Measurements from ENCODE around the gene FCHSD2. TPM values are rescaled to one million over a fixed set of nuclear protein-coding genes. Genes with fewer than 3 reads are reported as not detected.

FCHSD2 gene
- total and polyA plus RNA-seq, 2 donors from 2014 or later, result 8.0 to 58.7 TPM

DNA sequence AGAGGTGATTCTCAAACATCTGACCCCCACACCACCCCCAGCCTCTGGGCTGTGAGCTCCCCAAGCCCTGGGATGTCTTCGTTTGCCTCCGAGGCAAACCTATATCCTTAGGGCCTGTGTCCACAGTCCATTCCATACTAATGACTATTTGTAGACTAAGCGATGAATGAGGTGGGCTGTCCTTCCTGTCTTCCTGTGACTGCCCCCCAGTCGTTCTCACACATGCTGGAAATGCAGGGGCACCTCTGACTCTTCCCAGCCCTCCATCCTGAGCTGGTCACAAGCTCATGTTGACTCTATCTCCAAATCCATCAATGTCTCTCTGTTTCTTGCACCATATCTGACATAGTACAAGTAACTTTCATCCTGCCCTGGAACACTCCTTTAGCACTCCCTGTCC lies 323.1 kb downstream of the FCHSD2 start:
- peaks cover 2 to 7% (median 6%) of the 10 kb centered on the region in 3 donors for H3K36me3 ChIP-seq (ENCODE audit: control insufficient read depth in 2 of 3, insufficient read depth in 3 of 3, low read length in 3 of 3)
- no peak overlapping the region for H3K27ac ChIP-seq (ENCODE audit: low read depth in 2 of 2, low read length in 2 of 2)
- TF ChIP-seq, protein P1, sequence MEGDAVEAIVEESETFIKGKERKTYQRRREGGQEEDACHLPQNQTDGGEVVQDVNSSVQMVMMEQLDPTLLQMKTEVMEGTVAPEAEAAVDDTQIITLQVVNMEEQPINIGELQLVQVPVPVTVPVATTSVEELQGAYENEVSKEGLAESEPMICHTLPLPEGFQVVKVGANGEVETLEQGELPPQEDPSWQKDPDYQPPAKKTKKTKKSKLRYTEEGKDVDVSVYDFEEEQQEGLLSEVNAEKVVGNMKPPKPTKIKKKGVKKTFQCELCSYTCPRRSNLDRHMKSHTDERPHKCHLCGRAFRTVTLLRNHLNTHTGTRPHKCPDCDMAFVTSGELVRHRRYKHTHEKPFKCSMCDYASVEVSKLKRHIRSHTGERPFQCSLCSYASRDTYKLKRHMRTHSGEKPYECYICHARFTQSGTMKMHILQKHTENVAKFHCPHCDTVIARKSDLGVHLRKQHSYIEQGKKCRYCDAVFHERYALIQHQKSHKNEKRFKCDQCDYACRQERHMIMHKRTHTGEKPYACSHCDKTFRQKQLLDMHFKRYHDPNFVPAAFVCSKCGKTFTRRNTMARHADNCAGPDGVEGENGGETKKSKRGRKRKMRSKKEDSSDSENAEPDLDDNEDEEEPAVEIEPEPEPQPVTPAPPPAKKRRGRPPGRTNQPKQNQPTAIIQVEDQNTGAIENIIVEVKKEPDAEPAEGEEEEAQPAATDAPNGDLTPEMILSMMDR (IDR thresholded peaks at IDR 0.05; ENCODE audit: borderline replicate concordance, extremely low read depth, insufficient read depth), result no peak
- H3K4me1 ChIP-seq (ENCODE audit: control insufficient read depth in 2 of 3, insufficient read depth in 2 of 3, low read depth in 1 of 3, low read length in 3 of 3), result peaks cover 0 to 15% (median 0%) of the 10 kb centered on the region in 3 donors
- H3K27me3 ChIP-seq (ENCODE audit: control insufficient read depth, insufficient read depth, low read length), result no peaks in the 10 kb centered on the region
- FAIRE-seq, result no peak
- DNase-seq, result no peak
- no peak overlapping the region for H3K9ac ChIP-seq (ENCODE audit: low read length in 3 of 3)
- no peaks in the 10 kb centered on the region for H3K9me3 ChIP-seq (ENCODE audit: control insufficient read depth in 2 of 3, insufficient read depth in 1 of 3, low read length in 3 of 3)
- no peak overlapping the region for H3K4me3 ChIP-seq (ENCODE audit: low read length in 3 of 3)
- intact Hi-C loops (cut with DNase I), result no loop called here

DNA sequence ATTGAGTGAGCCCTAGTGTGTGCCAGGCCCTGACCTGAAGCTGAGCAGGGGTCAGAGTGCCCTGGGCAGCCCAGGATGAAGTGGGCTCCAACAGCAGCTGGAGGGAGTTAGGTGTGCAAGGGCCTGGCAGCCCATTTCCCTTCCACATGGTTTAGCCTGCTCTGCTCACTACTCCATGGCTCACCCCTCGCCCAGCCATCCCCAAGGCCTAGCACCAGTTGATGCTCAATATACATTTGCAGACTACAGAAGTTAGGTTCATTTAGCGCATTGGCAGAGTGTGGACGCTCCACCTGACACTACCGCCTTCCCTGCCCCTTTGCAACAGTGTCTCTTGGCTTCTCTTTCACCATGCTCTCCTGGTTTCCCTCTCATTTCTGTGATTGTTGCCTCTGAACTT lies 324.2 kb downstream of the FCHSD2 start:
- H3K4me3 ChIP-seq (ENCODE audit: low read length in 3 of 3), result no peak overlapping the region
- intact Hi-C loops (cut with DNase I), result no loop called here
- no peak for DNase-seq
- TF ChIP-seq, protein P1 (IDR thresholded peaks at IDR 0.05; ENCODE audit: borderline replicate concordance, extremely low read depth, insufficient read depth), result no peak
- no peak for FAIRE-seq
- H3K36me3 ChIP-seq (ENCODE audit: control insufficient read depth in 2 of 3, insufficient read depth in 3 of 3, low read length in 3 of 3), result peaks cover 2 to 7% (median 6%) of the 10 kb centered on the region in 3 donors
- no peaks in the 10 kb centered on the region for H3K9me3 ChIP-seq (ENCODE audit: control insufficient read depth in 2 of 3, insufficient read depth in 1 of 3, low read length in 3 of 3)
- no peak overlapping the region for H3K27ac ChIP-seq (ENCODE audit: low read depth in 2 of 2, low read length in 2 of 2)
- H3K27me3 ChIP-seq (ENCODE audit: control insufficient read depth, insufficient read depth, low read length), result no peaks in the 10 kb centered on the region
- H3K4me1 ChIP-seq (ENCODE audit: control insufficient read depth in 2 of 3, insufficient read depth in 2 of 3, low read depth in 1 of 3, low read length in 3 of 3), result peaks cover 0 to 19% (median 3%) of the 10 kb centered on the region in 3 donors
- no peak overlapping the region for H3K9ac ChIP-seq (ENCODE audit: low read length in 3 of 3)

DNA sequence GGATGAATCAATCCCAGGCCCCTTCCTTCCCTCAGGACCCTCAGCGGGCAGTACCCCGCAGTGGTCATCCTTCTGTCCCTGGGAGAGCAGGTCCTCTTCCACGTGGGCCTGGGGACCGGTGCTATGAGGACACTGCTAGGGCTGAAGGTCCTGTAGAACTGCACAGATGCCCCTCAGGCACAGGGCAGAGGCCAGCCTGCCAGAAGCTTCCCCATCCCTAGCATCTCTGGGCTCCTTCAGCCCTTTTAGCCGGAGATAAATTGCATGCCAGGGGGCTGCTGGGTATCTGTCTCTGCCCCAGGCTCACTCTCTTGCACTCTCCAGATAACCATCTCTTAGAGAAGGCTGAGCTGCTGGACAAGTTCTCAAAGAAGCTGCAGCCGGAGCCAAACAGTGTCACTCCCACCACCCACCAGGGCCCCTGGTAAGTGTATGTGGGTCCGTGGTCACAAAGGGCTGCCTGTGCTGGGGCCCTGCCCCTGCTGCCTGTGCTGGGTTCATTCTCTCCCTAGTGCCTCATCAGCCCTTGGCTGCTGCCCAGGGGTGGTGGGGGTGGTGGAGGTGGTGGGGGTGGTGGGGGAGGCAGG lies 325.6 kb downstream of the FCHSD2 start:
- Histone ChIP-seq H3K9ac (ENCODE audit: low read length in 3 of 3) (no peak overlapping the region), H3K27me3 (ENCODE audit: control insufficient read depth, insufficient read depth, low read length) (no peaks in the 10 kb centered on the region), H3K27ac (ENCODE audit: low read depth in 2 of 2, low read length in 2 of 2) (no peak overlapping the region), H3K9me3 (ENCODE audit: control insufficient read depth in 2 of 3, insufficient read depth in 1 of 3, low read length in 3 of 3) (no peaks in the 10 kb centered on the region), H3K36me3 (ENCODE audit: control insufficient read depth in 2 of 3, insufficient read depth in 3 of 3, low read length in 3 of 3) (peaks cover 2 to 7% (median 6%) of the 10 kb centered on the region in 3 donors), H3K4me1 (ENCODE audit: control insufficient read depth in 2 of 3, insufficient read depth in 2 of 3, low read depth in 1 of 3, low read length in 3 of 3) (peaks cover 0 to 18% (median 9%) of the 10 kb centered on the region in 3 donors), H3K4me3 (ENCODE audit: low read length in 3 of 3) (no peak overlapping the region)
- DNase-seq (no peak), FAIRE-seq (no peak)
- TF ChIP-seq, protein P1 (IDR thresholded peaks at IDR 0.05; ENCODE audit: borderline replicate concordance, extremely low read depth, insufficient read depth), result no peak
- intact Hi-C loops (cut with DNase I), result no loop called here

Data from kidney (tissue), 14 donors.